ENCODE data around the gene ZNF862. TPM values are rescaled to one million over a fixed set of nuclear protein-coding genes. Genes with fewer than 3 reads are reported as not detected.
"Not testable (repeated sequence)": the region's sequence is repeated elsewhere in the genome, so short reads cannot be mapped to it uniquely, and the experiment has no call there.

Gene ZNF862
- total RNA-seq, 1 experiment from 2014 or later: 4.5 TPM

- H3K36me3 ChIP-seq, H3K4me3 ChIP-seq, H3K9me3 ChIP-seq, DNase-seq, H3K27me3 ChIP-seq: not testable (repeated sequence)
Observed at GRCh38 chr7:149894957-149895356, 56.8 kb downstream of the ZNF862 start.

- H3K36me3 ChIP-seq, H3K4me3 ChIP-seq, H3K27me3 ChIP-seq, DNase-seq, H3K9me3 ChIP-seq: not testable (repeated sequence)
Observed at GRCh38 chr7:149907776-149908376, 69.7 kb downstream of the ZNF862 start.

- H3K9me3 ChIP-seq: not testable (repeated sequence)
Observed at GRCh38 chr7:149910219-149910618, 72.0 kb downstream of the ZNF862 start.

GRCh38 chr7:149912126-149912525 lies 74.0 kb downstream of the ZNF862 start:
- not testable (repeated sequence) for H3K9me3 ChIP-seq, DNase-seq, H3K36me3 ChIP-seq, H3K4me3 ChIP-seq, H3K27me3 ChIP-seq

More at GRCh38 chr7:149910219-149910618, 72.0 kb downstream of the ZNF862 start:
- not testable (repeated sequence) for H3K4me3 ChIP-seq, H3K36me3 ChIP-seq, DNase-seq, H3K27me3 ChIP-seq

Other genes with a start within 250 kb of the ZNF862 start
- not detected in 2 replicates for gene ZNF467, start 64.8 kb upstream of the ZNF862 start, total RNA-seq (2014; rRNA removed; shearing (Covaris generic); ENCODE audit: low replicate concordance)
- 18.4 and 21.9 TPM in 2 replicates for gene ATP6V0E2, start 35.6 kb downstream of the ZNF862 start, total RNA-seq (2014; rRNA removed; shearing (Covaris generic); ENCODE audit: low replicate concordance)

Data from MG63 (cell line).